GM08714 (cell line): Measurements from ENCODE around the gene TEDC2.

Experiments
- H3K4me3 ChIP-seq: fragments of 200-500 bp; sonication (Bioruptor generic); 2 replicates; pipeline ENCODE4 v1.5.1; 2014; ENCODE audit warnings: mild to moderate bottlenecking, low read length, inconsistent platforms
- ZNF274 ChIP-seq: IDR thresholded peaks from 2 replicates; pipeline ENCODE4 v1.6.1; 2012; ENCODE audit warnings: mild to moderate bottlenecking, low read depth, low read length

The TEDC2 gene

DNA sequence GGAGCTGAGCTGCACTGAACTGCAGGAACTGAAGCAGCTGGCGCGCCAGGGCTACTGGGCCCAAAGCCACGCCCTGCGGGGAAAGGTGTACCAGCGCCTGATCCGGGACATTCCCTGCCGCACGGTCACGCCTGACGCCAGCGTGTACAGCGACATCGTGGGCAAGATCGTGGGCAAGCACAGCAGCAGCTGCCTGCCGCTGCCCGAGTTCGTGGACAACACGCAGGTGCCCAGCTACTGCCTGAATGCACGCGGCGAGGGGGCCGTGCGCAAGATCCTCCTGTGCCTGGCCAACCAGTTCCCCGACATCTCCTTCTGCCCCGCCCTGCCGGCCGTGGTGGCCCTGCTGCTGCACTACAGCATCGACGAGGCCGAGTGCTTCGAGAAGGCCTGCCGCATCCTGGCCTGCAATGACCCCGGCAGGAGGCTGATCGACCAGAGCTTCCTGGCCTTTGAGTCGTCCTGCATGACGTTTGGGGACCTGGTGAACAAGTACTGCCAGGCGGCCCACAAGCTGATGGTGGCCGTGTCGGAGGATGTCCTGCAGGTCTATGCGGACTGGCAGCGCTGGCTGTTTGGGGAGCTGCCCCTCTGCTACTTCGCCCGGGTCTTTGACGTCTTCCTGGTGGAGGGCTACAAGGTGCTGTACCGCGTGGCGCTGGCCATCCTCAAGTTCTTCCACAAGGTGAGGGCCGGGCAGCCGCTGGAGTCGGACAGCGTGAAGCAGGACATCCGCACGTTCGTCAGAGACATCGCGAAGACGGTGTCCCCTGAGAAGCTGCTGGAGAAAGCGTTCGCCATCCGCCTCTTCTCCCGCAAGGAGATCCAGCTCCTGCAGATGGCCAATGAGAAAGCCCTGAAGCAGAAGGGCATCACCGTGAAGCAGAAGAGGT lies 36.6 kb downstream of the TEDC2 start:
- no peak for TF ChIP-seq ZNF274
- no peak overlapping the region for H3K4me3 ChIP-seq

DNA sequence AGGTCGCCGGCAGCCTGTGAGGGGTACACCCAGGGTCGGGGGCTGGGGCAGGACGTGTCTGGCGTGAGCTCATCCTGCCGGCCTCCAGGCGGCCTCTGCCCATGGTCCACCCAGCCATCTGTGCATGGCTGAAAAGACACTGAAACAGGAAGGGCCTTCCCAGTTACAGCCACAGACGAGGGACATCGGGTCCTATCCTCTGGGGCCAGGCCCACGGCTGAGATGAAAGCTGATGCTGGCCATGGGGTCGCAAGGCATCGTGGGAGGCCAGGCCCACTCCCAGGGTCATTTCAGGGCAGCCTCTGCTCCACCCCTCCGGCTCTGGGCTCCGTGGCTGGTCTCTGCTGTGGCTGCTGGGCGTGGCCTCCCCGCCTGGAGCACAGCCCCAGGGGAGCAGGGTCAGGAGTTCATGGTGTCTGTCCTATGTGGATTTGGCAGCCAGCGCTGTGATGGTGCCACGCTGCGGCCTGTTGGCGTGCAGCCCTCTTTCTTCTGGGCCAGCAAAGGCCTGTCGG lies 37.3 kb downstream of the TEDC2 start:
- H3K4me3 ChIP-seq = no peak overlapping the region

DNA sequence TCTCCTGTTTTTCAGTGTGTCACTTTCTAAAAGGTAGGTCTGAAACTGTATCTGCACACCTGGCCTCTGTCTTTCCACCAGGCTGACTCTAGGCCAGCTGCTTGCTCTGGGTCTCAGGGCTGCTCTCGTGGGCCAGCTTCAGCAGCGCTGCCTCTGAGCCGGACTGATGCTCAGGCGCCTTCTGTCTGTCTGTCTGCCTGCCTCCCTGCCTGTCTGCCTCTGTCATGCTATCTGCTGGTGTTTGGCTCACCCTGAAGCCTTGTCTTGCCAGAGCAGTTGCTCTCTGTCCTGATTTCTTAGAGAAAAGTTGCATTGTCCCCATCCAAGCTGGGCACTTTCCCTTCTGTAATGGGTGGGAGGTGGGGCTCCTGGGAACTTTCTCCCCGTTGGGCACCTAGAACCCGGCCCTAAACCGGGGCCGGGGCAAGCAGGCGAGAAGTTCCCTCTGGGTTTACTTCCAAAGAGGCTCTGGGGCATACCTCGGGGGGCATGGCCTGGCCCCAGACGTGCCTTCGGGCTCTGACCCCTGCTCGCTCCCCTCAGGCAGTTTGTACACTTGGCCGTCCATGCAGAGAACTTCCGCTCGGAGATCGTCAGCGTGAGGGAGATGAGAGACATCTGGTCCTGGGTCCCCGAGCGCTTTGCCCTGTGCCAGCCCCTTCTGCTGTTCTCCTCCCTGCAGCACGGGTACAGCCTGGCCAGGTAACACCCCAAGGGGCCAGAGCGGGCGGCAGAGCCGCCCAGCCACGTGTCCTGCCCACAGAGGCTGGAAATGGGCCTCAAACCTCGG lies 38.0 kb downstream of the TEDC2 start:
- TF ChIP-seq ZNF274 = no peak
- no peak overlapping the region for H3K4me3 ChIP-seq

More for the DNA sequence above, 37.3 kb downstream of the TEDC2 start:
- no peak for TF ChIP-seq ZNF274

DNA sequence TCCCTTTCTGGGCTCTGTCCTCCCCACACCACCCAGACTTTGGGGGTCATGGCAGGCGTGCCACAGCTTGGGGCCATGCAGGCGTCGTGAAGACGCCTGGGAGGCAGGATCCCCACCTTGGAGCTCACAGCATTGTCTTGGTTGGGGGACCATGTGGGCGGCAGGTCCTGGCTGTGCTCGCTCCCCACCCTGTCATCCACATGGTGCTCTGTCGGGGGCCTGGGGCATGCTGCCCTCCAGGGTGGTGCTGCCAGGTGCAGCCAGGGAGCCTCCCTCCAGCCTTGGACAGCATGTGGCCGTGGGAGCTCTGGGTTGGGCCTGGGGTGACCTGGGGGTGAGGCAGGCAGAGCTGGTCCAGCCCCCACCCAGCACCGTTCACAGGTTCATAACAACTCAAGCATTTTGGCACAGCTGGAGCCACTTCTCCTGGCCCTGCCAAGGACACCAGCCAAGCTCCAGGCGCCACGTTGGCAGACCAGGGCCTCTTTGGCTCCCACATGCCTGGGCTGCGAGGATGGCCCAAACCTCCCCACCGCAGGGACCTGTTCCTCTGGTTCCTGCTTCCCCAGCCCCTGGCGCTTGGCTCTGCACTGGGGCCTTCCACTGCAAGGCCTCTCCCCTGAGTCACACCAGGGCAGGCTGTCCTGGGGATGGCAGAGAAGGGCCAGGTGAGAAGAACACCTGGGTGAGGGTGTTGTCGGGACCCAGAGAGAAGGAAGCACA lies 38.8 kb downstream of the TEDC2 start:
- H3K4me3 ChIP-seq = no peak overlapping the region
- no peak for TF ChIP-seq ZNF274

DNA sequence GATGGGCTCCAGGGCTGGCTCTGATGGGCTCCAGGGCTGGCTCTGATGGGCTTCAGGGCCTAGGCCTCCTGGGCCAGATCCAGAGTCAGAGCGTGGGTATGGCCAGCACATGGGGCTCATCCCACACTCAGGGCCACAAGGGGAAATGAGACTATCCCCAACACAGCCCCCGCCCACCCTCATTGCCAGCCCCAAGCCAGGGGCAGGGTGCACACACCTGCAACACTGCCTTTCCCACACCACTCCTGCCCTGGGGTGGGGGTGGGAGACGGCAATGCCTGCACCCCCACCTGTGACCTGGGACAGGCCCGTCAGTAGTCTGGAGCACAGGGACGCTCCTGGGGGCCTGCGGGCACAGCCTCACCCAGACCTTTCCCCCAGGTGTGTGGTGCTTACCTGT lies 39.5 kb downstream of the TEDC2 start:
- no peak overlapping the region for H3K4me3 ChIP-seq
- no peak for TF ChIP-seq ZNF274

DNA sequence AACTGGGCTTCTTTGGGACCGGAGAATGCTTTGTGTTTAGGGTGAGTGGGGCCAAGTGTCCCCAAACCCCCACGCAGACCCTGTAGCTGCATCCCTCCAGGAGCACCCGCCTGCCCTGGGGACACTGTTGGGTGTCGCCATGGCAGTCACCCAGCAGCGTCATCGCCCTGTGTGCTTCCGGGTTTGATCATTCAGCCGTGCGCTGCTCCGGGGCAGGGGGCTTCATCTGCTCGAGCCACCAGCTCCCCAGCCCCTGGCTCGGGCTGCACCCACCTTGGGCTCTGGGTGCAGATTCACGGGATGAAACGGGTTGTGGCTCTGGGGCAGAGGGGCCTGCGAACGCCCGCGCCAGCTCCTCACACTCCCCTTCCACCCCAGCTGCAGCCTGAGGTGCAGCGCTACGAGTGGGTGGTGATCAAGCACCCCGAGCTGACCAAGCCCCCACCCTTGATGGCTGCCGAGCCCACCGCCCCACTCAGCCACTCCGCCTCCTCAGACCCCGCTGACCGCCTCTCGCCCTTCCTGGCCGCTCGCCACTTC lies 40.1 kb downstream of the TEDC2 start:
- no peak overlapping the region for H3K4me3 ChIP-seq
- no peak for TF ChIP-seq ZNF274

DNA sequence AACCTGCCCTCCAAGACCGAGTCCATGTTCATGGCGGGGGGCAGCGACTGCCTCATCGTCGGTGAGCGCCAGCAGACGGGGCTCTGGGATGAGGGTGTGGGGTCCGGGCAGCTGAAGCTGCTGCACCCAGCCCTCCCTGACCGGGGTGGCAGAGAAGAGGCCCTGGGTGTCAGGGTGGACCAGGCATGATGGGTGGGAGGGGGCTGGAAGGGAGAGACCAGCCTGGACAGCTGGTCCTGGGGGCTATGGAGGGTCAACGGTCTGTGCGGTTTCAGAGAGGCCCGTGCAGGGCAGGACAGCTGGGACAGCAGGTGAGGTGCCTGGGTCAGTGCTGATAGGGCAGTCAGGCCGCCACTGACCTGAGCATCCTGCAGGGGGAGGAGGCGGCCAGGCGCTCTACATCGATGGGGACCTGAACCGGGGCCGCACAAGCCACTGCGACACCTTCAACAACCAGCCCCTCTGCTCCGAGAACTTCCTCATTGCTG lies 40.6 kb downstream of the TEDC2 start:
- no peak overlapping the region for H3K4me3 ChIP-seq
- no peak for TF ChIP-seq ZNF274

DNA sequence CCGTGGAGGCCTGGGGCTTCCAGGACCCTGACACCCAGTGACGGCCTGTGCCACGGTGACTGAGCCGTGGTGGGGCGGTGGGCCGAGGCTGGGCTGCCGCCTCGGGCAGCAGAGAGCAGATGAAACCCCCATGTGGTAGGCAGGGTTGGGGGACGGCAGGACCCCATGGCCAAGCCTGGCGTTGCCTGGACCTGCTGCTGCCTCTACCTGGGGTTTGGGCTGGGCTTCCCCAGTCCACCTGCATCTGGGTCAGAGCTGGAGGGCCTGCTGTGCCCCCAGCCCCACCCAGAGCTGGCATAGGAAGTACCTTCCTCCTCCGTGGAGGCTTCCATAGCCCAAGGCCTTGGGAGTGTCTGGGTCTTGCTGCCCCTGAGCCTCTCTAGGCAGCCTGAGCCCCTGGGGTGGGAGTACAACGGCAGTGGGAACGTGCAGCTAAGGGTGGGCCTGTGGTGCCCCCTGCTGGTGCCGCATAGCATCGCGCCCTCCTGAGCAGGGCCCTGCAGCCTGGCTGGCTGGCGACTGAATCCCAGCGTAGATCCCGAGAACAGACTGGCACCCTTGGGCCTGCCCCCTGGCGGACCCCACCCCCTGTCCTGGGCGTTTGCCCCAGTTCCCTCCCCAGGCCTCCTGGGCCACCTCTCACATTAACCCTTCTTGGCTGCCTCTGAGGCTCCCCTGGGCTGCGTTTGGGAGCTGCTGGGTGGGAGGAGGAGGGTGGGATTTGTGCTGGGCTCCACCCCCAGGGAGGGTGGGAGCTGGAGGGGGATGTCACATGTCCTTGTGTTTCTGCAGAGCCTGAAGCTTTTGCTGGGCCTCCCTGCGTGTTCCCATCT lies 41.2 kb downstream of the TEDC2 start:
- no peak overlapping the region for H3K4me3 ChIP-seq
- TF ChIP-seq ZNF274 = no peak

DNA sequence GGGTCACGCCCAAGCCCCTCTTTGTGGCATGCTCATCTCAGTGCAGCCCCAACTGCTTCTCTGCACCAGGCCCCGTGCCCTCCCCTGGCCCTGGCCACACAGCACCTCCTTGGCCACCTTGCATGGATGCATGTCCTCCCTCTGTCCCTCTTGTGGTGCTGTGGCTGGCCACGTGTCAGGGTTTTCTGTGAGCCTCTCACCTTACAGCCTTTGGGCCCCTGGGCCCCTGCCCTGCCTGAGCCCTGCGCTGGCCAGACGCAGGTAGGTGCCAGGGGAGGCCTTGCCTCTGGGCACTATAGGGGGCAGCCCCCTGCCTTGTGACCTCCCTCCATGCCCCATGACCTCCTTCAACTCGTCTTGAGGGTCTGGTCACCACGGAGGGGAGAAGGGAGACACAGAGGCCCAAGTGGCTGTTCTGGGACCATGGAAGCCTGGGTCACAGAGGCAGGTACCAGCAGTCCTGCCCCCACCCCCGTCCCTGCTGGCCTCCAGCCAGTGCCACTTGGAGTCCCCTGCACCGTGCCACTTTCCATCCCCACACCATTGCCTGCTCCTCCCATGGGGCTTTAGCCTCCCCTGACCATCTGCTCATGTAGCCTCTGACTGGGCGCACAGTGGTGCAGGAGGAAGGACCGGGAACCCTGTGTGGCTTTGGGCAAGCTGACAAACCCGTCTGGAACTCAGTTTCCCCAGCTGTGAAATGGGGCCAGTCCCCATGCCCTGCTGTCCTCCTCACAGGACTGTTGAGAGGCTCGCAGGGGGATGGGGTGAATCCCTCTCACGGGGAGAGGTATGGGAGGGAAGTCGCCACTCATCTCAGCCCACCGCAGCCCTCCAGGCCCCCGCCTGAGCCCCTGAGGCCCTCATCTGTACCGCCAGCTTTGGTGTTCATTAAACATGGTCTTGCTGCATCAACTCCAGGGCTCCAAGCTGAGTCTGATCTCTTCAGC lies 42.3 kb downstream of the TEDC2 start:
- no peak for TF ChIP-seq ZNF274
- no peak overlapping the region for H3K4me3 ChIP-seq

DNA sequence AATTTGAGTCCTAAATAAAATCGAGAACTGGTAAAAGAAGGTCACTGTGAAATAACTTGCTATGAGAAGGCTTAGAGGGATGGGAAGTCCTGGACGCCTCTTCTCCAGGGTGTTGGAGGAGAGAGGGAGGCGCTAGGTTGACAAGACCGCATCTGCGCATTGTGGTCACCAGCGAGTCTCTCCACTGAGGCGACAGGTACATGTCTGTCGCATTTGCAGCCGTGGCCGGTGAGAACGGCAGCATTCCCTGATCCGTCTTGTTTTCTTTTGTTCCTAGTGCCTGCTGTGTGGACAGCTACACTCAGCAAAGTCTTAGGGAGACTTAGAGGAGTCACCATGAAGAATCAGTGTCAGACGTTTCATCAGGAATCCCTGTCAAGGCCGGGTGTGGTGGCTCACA lies 45.8 kb downstream of the TEDC2 start:
- no peak overlapping the region for H3K4me3 ChIP-seq
- no peak for TF ChIP-seq ZNF274

DNA sequence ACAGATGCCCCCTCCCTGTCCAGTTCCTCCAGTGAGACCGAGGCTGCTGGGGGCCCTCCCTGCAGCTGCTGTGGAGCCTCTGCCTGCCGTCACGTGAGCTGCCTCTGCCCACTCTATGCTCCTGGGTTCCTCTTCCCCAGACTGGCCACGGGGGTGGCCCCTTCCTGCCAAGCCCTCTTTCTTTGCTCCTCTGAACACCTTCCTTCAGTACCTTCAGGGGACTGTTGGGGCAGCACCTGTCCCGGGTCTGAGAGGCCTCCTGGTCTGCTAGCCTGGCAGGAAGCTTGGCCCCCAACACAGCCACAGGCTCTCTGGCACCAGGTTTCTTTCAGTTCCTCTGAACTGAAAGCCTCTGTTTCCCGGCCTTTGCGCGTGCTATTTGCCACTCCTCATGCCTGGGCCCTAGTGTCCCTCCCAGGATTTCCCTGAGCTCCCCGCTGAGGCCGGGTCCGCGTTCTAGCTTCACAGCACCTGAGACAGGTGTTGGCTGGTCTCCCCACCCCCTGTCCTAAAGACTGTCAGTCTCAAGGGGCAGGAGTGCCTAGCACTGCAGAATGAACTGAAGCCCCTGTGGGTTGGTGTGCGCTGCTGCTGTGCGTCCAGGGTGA lies 47.2 kb downstream of the TEDC2 start:
- no peak overlapping the region for H3K4me3 ChIP-seq
- no peak for TF ChIP-seq ZNF274

DNA sequence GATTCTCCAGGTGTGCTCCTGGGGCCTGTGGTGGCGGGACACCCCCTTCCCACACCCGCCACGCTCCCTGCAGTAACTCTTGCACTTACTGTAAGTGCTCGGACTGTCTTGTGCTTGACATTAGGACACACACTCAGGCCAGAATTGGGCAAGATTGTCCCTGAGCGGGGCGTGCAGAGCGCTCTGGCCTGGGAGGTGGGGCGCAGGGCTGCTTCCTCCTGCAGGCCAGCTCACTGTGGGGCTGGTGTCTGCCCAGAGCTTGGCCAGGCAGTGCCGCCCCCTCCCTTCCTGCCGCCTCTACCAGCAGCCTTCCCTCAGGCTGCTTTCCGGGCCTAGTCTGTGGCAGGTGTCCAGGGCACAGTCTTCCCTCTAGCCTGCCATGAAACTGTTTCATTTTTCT lies 47.8 kb downstream of the TEDC2 start:
- H3K4me3 ChIP-seq = no peak overlapping the region
- no peak for TF ChIP-seq ZNF274
